AG04450 (cell line): ENCODE measurements around the gene SLC41A3. TPM values are rescaled to one million over a fixed set of nuclear protein-coding genes. Genes with fewer than 3 reads are reported as not detected.

Source experiments
- CTCF ChIA-PET: fragments of 300-600, 350-600 bp; formaldehyde crosslinking; extraction: SDS; loops from one replicate; lab custom pipeline; 2022; ENCODE audit warnings: antibody characterized with exemption, inconsistent platforms; lab: Charles Lee
- POLR2A ChIA-PET: fragments of 350-600 bp; formaldehyde crosslinking; extraction: SDS; loops from one replicate; lab custom pipeline; 2021; ENCODE audit warnings: antibody characterized with exemption, inconsistent platforms; lab: Yijun Ruan, JAX
- DNase-seq: peaks from one replicate; pipeline ENCODE4 v3.0.0-alpha.2; 2011; ENCODE audit warnings: low read depth, low spot score
- H3K27ac ChIP-seq: one replicate; pipeline ENCODE4 v1.5.1; 2012; ENCODE audit warnings: low read depth, low read length, control low read depth
- H3K27me3 ChIP-seq: one replicate; pipeline ENCODE4 v1.6.0; 2012; ENCODE audit warnings: low read length; ENCODE audit not compliant: control insufficient read depth, insufficient read depth
- H3K4me3 ChIP-seq: 2 replicates; pipeline ENCODE4 v1.5.1; 2011; ENCODE audit warnings: mild to moderate bottlenecking, low read depth, low read length, control low read depth
- H3K9me3 ChIP-seq: 2 replicates; pipeline ENCODE4 v1.5.1; 2012; ENCODE audit warnings: low read length; ENCODE audit not compliant: control insufficient read depth, insufficient read depth
- CTCF ChIP-seq: IDR thresholded peaks from 2 replicates; pipeline ENCODE4 v1.5.1; 2011; ENCODE audit warnings: low read depth, low read length, control low read depth, inconsistent platforms
- polyA plus RNA-seq: library from polyadenylated mRNA; depleted of rRNA; stranded (reverse); fragments of >200 nt; gene quantifications from 2 replicates; pipeline ENCODE4 v1.2.3, GENCODE V29; 2011

Gene SLC41A3
- polyA plus RNA-seq, 1 experiment: 36.9 TPM

GRCh38 chr3:126009181-126009580 lies 74.7 kb downstream of the SLC41A3 start:
- no peak overlapping the region for H3K4me3 ChIP-seq
- ChIA-PET CTCF (no interaction called here), POLR2A (no interaction called here)
- no peak overlapping the region for H3K27ac ChIP-seq
- DNase-seq: no peak
- H3K27me3 ChIP-seq: no peaks in the 10 kb centered on the region
- TF ChIP-seq CTCF: no peak
- peaks cover 3% of the 10 kb centered on the region; the same call in 1 of the 2 replicates for H3K9me3 ChIP-seq

- CTCF ChIA-PET: no interaction called here
- Histone ChIP-seq H3K4me3 (no peak overlapping the region), H3K9me3 (peaks cover 6% of the 10 kb centered on the region; the same call in 1 of the 2 replicates), H3K27ac (no peak overlapping the region), H3K27me3 (no peaks in the 10 kb centered on the region)
- POLR2A ChIA-PET: no interaction called here
- DNase-seq: no peak
- no peak for TF ChIP-seq CTCF
Measured at GRCh38 chr3:126008219-126008618, 75.7 kb downstream of the SLC41A3 start.

- Histone ChIP-seq H3K9me3 (peaks cover 6% of the 10 kb centered on the region; the same call in 1 of the 2 replicates), H3K27me3 (no peaks in the 10 kb centered on the region), H3K27ac (no peak overlapping the region), H3K4me3 (no peak overlapping the region)
- CTCF ChIA-PET: interaction anchor here (1.6 kb wide), 1 partner anchor 34 kb away, joined by 4 read pairs; no protein-coding TSS in a partner anchor
- TF ChIP-seq CTCF: no peak
- peak; percentile 3 for DNase-seq
- POLR2A ChIA-PET: no interaction called here
Measured at GRCh38 chr3:126005951-126006350, 78.0 kb downstream of the SLC41A3 start.

- POLR2A ChIA-PET: no interaction called here
- CTCF ChIA-PET: no interaction called here
Measured at GRCh38 chr3:126004692-126005091, 79.2 kb downstream of the SLC41A3 start.

GRCh38 chr3:126004217-126004616 lies 79.7 kb downstream of the SLC41A3 start:
- H3K27ac ChIP-seq: no peak overlapping the region
- peaks cover 6% of the 10 kb centered on the region; the same call in 1 of the 2 replicates for H3K9me3 ChIP-seq
- no peak overlapping the region for H3K4me3 ChIP-seq
- CTCF ChIA-PET: no interaction called here
- POLR2A ChIA-PET: no interaction called here
- no peak for DNase-seq
- H3K27me3 ChIP-seq: no peaks in the 10 kb centered on the region
- no peak for TF ChIP-seq CTCF

More at GRCh38 chr3:126004692-126005091, 79.2 kb downstream of the SLC41A3 start:
- Histone ChIP-seq H3K27ac (no peak overlapping the region), H3K27me3 (no peaks in the 10 kb centered on the region), H3K4me3 (no peak overlapping the region), H3K9me3 (peaks cover 6% of the 10 kb centered on the region; the same call in 1 of the 2 replicates)
- no peak for DNase-seq
- TF ChIP-seq CTCF: no peak
